Activated T-helper 2 cell treated with anti-CD3 and anti-CD28 coated beads, Interferon-gamma antibody, Interleukin-2, Interleukin-4, amounts not matched to agents 10 μg/mL and 5 μg/mL and 100 μg/mL, durations not matched to agents 14 hours and 24 hours and 36 hours (primary cell): ENCODE measurements around the gene EFNA1. TPM values are rescaled to one million over a fixed set of nuclear protein-coding genes. Genes with fewer than 3 reads are reported as not detected.
"Not testable (repeated sequence)": the region's sequence is repeated elsewhere in the genome, so short reads cannot be mapped to it uniquely, and the experiment has no call there.

Experiments used
- DNase-seq: peaks from one replicate; pipeline ENCODE4 v3.0.0; 2021; ENCODE audit warnings: low spot score
- H3K27ac Mint-ChIP-seq: one replicate; pipeline ENCODE4 v1.8.0; 2021; ENCODE audit warnings: mixed read lengths
- H3K27me3 Mint-ChIP-seq: one replicate; pipeline ENCODE4 v1.8.0; 2021; ENCODE audit warnings: low read depth, mixed read lengths
- H3K36me3 Mint-ChIP-seq: one replicate; pipeline ENCODE4 v1.8.0; 2021; ENCODE audit warnings: low read depth, mixed read lengths
- H3K4me1 Mint-ChIP-seq: one replicate; pipeline ENCODE4 v1.8.0; 2021; ENCODE audit warnings: low read depth, mixed read lengths
- H3K4me3 Mint-ChIP-seq: one replicate; pipeline ENCODE4 v1.8.0; 2021; ENCODE audit warnings: low read depth, mild to moderate bottlenecking, moderate library complexity, mixed read lengths
- H3K9me3 Mint-ChIP-seq: one replicate; pipeline ENCODE4 v1.8.0; 2021; ENCODE audit warnings: mixed read lengths
- intact Hi-C: fragments of 100-400 bp; cut with micrococcal nuclease; formaldehyde crosslinking; loops from one replicate; pipeline ENCODE4 v1.15.1; 2023
- total RNA-seq: library from RNA; stranded (reverse); gene quantifications from 2 replicates; pipeline ENCODE4 v1.2.3, GENCODE V29; 2022

Gene EFNA1
- total RNA-seq, 1 donor from 2014 or later = 0.39 TPM

DNA sequence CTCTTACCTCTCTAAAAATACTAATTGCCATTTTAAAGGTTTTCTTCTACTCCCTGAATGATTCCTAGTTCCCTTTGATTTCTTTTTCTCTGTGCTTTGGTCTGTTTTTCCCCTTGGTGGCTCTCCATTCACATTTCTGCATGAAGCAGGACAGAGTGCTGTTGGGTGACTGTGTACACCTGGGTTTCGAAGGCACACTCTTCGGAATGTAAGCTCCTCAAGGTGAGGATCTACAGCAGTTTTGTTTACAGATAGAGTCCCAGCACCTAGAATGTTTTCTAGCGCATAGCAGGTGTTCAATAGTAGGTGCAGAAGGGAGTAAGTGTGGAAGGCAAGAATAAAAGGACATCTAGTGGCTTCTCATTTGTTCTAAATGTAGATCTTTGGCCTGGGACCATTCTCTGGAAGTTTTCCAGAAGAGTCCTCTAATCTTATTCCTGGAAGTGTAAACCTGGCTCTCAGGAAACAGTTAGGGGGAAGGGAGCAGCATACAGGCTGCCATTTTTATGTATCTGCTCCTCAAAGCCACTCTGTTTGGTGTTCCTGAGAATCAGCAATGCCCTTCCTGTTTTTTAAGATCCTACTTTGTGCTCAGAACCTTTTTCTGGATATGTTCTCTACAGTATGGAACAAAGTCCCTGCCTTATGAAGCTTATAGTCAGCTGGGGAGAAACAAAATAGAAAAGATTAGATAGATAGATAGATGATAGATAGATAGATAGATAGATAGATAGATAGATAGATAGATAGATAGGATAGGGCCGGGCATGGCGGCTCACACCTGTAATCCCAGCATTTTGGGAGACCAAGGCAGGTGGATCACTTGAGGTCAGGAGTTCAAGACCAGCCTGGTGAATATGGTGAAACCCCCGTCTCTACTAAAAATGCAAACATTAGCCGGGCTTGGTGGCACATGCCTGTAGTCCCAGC, 22.8 kb upstream of the EFNA1 start:
- Mint-ChIP-seq H3K9me3 (no peaks in the 10 kb centered on the region), H3K27me3 (peaks cover 14% of the 10 kb centered on the region), H3K4me3 (no peak overlapping the region), H3K36me3 (no peaks in the 10 kb centered on the region), H3K27ac (no peak overlapping the region), H3K4me1 (no peaks in the 10 kb centered on the region)
- no peak for DNase-seq
- intact Hi-C loops = no loop called here

DNA sequence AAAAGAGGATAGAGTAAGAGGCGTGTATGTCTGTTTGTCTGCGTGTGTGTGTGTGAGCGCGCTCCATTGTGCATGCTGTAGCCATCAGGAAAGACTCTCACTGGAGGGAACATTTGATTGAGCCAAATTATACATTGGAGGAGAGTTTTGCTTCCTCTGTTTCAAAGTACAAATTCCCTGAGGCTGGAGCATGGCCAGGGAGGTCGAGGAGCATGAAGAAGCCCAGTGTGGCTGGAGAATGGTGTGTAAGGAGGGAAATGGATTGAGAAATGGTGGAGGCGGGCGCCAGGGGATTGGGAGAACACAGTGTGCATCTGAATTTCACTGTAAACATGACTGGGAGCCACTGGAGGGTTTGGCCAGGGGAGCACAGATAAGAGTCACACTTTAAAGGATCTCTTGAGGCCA, 22.1 kb upstream of the EFNA1 start:
- H3K4me1 Mint-ChIP-seq = no peaks in the 10 kb centered on the region
- H3K9me3 Mint-ChIP-seq = no peaks in the 10 kb centered on the region
- DNase-seq = no peak
- H3K27me3 Mint-ChIP-seq = peaks cover 14% of the 10 kb centered on the region
- H3K27ac Mint-ChIP-seq = no peak overlapping the region
- intact Hi-C loops = no loop called here
- H3K4me3 Mint-ChIP-seq = no peak overlapping the region
- H3K36me3 Mint-ChIP-seq = no peaks in the 10 kb centered on the region

DNA sequence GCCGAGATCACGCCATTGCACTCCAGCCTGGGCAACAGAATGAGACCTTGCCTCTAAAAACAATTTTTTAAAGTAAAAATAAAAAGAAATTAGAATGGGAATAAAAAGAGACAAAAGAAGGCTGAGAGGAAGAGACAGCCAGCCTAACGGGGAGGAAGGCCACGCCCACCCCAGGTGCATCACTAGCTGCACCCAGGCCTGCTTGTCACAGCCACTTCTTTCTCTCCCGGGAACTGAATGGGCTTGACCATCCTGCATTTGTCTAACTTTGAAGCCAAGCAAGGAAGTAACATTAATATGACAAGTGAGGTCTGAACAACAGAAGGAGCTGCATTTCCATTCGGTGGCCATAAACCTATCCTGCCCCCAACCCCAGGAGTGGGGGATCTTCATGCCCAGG, 20.8 kb upstream of the EFNA1 start:
- no peak for DNase-seq
- H3K4me3 Mint-ChIP-seq = no peak overlapping the region
- no peaks in the 10 kb centered on the region for H3K36me3 Mint-ChIP-seq
- intact Hi-C loops = no loop called here
- no peaks in the 10 kb centered on the region for H3K9me3 Mint-ChIP-seq
- no peak overlapping the region for H3K27ac Mint-ChIP-seq
- H3K4me1 Mint-ChIP-seq = no peaks in the 10 kb centered on the region
- H3K27me3 Mint-ChIP-seq = peaks cover 14% of the 10 kb centered on the region

DNA sequence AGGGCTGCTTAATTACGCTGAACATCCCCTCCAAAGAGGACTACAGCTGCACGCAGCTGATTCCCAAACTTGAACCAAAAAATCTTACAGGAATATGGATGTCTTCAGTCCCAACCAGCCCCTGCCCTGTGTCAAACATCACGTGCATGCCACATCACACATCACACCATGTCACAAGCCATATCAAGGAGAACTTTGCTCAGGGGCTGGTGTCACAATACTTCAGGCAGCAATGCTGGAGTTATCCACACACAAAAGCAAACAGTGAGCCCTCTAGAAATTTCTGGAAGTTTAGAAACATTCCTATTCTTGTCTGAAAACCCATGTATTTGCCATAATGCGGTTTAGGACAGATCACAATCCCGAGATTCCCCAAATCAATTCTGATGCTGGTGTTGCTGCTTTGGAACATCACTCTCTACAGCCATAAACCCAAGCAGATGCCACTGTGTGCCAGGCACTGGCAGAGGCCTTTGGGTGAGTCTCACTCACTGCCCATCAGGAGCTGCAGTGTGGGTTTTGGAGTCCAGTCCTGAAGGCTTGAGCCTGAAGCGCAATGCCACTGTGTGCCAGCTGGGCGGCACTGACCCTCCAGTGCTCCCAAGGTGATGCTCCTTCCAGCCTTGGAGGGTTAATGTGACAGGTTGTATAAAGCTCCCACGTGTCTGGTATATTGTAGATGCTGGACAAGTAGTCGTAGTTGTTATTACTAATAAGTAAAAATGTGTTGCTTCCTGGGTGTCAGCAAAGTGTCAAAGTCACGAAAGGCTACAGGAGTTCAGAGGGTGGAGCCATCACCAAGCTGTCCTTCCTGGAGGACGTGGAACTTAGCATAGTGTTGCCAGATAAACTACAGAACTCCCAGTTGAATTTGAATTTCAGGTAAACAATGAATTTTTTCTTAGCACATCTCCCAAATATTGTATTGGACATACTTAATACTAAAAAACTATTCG, 20.1 kb upstream of the EFNA1 start:
- Mint-ChIP-seq H3K4me1 (no peaks in the 10 kb centered on the region), H3K4me3 (no peak overlapping the region), H3K9me3 (no peaks in the 10 kb centered on the region), H3K27me3 (peaks cover 14% of the 10 kb centered on the region), H3K27ac (no peak overlapping the region), H3K36me3 (no peaks in the 10 kb centered on the region)
- intact Hi-C loops = no loop called here
- DNase-seq = no peak

DNA sequence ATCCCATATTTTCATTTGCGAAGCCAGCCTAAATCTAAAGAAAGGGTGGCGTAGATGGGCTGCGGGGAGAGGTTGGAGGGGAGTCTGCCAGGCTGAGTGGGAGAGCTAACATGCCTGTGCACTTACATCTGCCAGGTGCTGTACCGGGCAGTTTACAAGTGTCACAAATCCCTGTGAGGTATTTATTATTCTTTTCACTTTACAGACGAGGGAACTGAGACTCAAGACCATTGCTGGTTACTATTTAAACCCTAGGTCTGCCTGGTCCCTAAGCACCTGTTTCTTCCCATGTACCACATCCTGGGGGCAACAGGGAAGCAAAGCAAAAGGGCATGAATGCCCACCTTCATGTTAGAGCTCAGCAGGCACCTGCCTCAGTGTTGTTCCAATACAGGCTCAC, 19.4 kb upstream of the EFNA1 start:
- H3K4me3 Mint-ChIP-seq = no peak overlapping the region
- peaks cover 14% of the 10 kb centered on the region for H3K27me3 Mint-ChIP-seq

DNA sequence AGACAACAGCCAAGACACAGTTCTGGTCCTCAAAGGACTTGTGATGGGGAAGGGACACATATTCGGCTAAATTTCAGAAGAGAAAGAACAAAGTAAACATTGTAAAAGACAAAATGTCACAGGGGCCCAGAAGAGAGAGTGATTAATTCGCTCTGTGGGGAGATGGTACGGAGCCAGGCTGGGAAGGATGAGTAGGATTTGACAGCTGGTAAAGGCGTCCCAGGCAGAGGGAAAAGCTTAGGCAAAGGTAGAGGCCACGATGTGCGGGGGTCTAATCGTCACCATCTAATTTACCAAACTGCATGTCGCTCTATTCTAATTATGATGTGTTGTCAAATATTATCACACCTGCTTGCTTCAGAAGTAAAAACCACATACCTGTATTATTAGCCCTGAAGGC, 17.3 kb upstream of the EFNA1 start:
- Mint-ChIP-seq H3K4me3 (no peak overlapping the region), H3K4me1 (no peaks in the 10 kb centered on the region), H3K9me3 (no peaks in the 10 kb centered on the region), H3K27ac (no peak overlapping the region), H3K27me3 (peaks cover 7% of the 10 kb centered on the region), H3K36me3 (no peaks in the 10 kb centered on the region)
- intact Hi-C loops = no loop called here
- no peak for DNase-seq

More for the DNA sequence above, 19.4 kb upstream of the EFNA1 start:
- no peak overlapping the region for H3K27ac Mint-ChIP-seq
- DNase-seq = no peak
- H3K4me1 Mint-ChIP-seq = no peaks in the 10 kb centered on the region
- no peaks in the 10 kb centered on the region for H3K9me3 Mint-ChIP-seq
- intact Hi-C loops = no loop called here
- H3K36me3 Mint-ChIP-seq = no peaks in the 10 kb centered on the region

DNA sequence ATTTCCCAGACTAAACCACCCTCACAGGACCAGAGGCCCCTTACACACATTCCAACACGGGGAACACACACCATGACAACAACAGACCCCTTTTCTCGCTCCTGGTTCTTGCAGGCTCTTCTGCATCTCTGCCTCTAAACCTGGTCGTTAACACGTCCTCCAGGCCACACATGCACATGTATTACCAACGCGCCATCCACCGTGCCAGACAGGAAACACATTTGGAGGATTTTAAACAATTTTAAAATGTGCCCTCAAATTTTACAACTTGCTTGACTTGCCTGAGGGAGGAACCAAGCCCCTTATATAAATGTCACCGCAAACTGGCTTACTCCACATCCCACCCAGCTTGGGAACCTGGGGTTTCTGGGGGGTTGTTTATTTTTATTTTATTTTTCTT, 16.9 kb upstream of the EFNA1 start:
- Mint-ChIP-seq H3K4me1 (no peaks in the 10 kb centered on the region), H3K4me3 (no peak overlapping the region), H3K27me3 (peaks cover 4% of the 10 kb centered on the region), H3K36me3 (no peaks in the 10 kb centered on the region), H3K9me3 (no peaks in the 10 kb centered on the region), H3K27ac (no peak overlapping the region)
- intact Hi-C loops = no loop called here
- no peak for DNase-seq

DNA sequence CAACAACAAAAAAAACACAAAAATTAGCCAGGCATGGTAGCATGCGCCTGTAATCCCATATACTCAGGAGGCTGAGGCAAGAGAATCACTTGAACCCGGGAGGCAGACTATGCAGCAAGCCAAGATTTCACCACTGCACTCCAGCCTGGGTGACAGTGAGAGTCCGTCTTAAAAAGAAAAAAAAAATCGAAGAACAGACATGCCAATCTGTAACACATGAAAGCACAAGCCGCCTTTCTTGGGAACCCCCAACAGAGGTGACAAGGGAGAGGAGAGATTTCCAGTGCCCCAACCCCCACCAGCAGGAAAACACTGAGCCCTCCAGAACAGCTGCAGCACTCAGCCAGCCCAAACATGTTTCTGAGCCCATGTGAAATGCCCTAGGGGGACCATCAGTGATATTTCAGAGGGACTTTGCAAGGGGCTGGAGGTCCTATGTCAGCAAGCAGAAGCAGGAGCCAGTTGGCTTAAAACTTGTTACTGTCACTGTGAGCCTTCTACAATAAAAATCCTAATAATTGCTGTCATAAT, 14.2 kb upstream of the EFNA1 start:
- Mint-ChIP-seq H3K9me3 (no peaks in the 10 kb centered on the region), H3K4me3 (no peak overlapping the region), H3K4me1 (no peaks in the 10 kb centered on the region), H3K27me3 (peaks cover 6% of the 10 kb centered on the region), H3K27ac (no peak overlapping the region), H3K36me3 (no peaks in the 10 kb centered on the region)
- no peak for DNase-seq
- intact Hi-C loops = no loop called here

DNA sequence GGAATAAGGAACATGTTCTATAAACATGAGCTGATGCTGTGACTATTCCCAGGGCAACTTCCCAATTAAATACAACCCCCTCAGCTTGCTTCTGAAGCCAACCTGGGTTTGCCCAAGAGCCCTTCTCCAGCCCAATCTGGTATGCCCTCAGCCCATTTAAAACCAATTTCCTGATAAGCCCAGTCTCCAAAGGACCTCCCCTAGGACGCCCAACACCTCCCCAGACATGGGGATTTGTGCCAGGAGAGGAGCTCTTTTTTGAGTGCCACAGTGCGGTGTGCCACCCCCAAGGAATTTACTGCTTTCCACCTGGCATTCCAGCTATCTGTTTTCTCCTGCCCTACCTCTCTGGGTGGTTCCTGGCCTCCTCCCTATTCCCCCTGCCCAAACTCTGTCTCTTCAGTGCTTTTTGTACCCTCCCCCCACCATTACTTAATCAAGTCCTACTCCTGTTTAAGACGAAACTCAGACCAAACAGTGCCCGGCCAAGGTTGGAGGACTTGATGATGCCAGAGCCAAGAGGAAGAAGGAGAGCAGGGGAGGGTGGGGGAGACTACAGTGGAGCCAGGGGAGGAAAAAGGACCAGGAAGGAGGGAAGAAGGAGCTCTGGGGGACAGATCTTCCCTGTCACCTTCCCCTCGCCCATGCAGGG, 11.4 kb upstream of the EFNA1 start:
- Mint-ChIP-seq H3K4me3 (no peak overlapping the region), H3K9me3 (no peaks in the 10 kb centered on the region), H3K36me3 (no peaks in the 10 kb centered on the region), H3K27me3 (peaks cover 10% of the 10 kb centered on the region), H3K4me1 (no peaks in the 10 kb centered on the region), H3K27ac (no peak overlapping the region)
- no peak for DNase-seq
- intact Hi-C loops = no loop called here

DNA sequence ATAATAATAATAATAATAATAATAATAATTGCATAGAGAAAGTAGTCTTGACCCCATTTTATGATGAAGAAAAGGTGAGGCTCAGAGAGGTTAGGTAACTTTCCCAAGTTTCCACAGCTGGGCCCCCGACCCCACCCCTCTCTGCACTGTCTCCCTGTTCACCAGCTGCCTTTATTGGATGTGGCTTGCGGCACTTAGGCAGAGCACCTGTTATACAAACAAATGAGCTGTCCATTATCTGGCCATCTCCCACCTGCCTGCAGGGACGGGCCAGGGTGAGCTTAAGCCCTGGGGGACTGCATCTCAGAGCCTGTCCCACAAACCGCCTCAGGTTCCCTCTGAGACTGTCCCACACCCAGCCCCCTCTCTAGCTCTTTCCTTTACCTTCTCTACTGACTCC, 10.1 kb upstream of the EFNA1 start:
- Mint-ChIP-seq H3K4me3 (no peak overlapping the region), H3K27me3 (peaks cover 16% of the 10 kb centered on the region), H3K9me3 (no peaks in the 10 kb centered on the region), H3K27ac (no peak overlapping the region), H3K36me3 (no peaks in the 10 kb centered on the region), H3K4me1 (no peaks in the 10 kb centered on the region)
- intact Hi-C loops = no loop called here
- DNase-seq = no peak

DNA sequence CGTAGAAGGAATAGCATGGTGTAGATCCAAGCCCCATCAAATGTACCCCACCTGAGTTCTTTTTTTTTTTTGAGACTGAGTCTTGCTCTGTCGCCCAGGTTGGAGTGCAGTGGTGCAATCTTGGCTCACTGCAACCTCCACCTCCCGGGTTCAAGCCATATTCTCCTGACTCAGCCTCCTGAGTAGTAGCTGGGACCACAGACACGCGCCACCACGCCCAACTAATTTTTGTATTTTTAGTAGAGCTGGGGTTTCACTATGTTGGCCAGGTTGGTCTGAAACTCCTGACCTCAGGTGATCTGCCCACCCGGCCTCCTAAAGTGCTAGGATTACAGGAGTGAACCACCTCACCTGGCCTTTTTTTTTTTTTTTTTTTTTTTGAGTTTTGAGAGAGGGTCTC, 9.6 kb upstream of the EFNA1 start:
- DNase-seq, intact Hi-C loops, H3K9me3 Mint-ChIP-seq, H3K36me3 Mint-ChIP-seq, H3K4me3 Mint-ChIP-seq, H3K4me1 Mint-ChIP-seq, H3K27ac Mint-ChIP-seq: not testable (repeated sequence)
- peaks cover 17% of the 10 kb centered on the region for H3K27me3 Mint-ChIP-seq

DNA sequence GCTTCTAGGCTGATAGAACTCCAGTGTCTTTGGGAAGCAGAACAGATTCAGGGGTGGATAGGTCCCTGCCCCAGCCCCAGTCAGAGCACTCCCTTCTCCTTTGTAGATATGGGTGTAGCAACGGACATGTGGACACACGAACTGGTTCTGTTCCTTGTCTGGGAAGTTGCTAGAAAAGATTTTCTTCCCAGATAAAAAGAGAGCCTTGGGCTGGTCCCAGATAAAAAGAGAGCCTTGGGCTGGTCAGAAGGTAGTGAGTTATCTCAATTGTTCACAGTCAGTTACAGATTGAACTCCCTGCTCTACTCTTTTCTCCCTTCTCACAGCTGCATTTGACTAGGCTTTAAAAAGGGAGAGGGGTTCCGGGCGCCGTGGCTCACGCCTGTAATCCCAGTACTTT, 7.4 kb upstream of the EFNA1 start:
- no peak for DNase-seq
- Mint-ChIP-seq H3K4me1 (no peaks in the 10 kb centered on the region), H3K4me3 (no peak overlapping the region), H3K9me3 (no peaks in the 10 kb centered on the region), H3K36me3 (no peaks in the 10 kb centered on the region), H3K27ac (no peak overlapping the region), H3K27me3 (peaks cover 28% of the 10 kb centered on the region)
- intact Hi-C loops = no loop called here
